Head of caudate nucleus (tissue), 42 donors: ENCODE measurements around the gene RNASE7.

Source experiments
- DNase-seq, 42 donors: peaks; one replicate each; pipeline versions ENCODE4 v3.0.0 to v3.0.0-alpha.2; 2020 to 2021; ENCODE audit warnings: mixed read lengths in 7 of 42
- intact Hi-C: fragments of 100-400 bp; cut with DNase I; formaldehyde crosslinking; loops from one replicate; pipeline ENCODE4 v1.15.0; 2022

Gene RNASE7

DNA sequence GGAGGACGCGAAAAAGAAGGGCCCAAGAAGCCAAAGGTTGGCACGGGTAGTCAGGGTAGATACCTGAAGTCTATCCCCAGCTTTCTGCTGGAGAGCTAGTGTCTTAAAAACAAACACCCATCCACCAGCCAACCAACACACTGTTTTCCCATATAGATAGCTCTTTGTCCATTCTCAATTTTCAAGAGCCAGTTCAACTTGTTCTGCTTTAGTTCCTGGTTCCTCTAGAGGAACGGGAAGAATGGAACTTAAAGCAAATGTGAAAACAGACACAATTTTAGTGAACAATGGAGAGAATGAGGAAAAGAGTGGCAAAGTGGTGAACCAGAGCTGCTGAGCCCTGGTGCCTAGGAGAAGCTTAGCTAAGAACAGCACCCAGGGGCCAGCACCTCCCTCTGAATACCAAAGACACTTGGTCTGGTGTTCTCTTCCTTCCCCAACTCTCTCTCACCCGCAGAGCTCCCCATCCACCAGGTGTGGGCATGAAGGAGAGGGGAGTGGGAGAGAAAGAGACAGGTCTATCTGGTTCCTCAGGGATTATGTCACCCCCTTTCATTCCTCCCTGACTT is 21.1 kb upstream of the RNASE7 start:
- intact Hi-C loops: no loop called here
- DNase-seq: no peak

DNA sequence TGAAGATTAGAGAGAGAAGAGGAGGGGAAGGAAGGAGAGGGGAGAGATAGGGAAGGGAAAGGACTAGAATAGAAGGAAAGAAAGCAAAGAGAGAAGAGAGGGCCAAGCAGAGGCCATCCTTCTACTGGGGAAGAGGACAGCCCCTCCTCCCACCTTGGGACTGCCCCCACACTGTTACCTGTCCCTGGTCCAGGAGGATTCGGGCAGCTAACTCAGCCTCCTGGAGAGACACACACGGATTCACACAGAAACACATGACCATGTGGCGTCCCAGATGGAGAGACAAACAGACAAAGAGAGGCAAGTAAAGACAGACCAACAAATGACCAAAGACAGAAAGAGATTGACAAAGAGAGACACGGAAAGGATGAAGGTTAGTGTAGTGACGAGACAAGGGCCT is 19.5 kb upstream of the RNASE7 start:
- intact Hi-C loops: no loop called here
- no peak for DNase-seq

DNA sequence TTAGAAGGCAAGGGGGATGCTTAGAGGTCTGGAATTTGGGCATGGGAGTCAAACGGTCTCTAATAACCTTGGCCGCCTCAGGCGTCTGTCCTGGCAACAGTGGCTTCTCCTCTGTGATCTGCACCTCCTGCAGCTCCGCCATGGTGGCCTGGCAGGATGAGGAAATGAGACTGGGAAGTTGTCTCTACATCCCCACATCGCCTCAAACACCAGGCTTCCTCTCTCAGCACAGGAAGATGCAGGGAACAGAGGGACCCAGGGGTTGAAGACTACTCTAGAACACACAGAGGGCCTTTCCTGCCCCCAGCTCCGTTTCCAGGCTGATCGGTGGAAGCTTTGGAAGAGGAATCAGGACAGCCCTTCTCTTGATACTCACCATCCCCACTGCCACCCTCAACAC is 19.0 kb upstream of the RNASE7 start:
- intact Hi-C loops: no loop called here
- DNase-seq: peak in 18 of 42 donors; percentile 28 to 69 (median 44)

DNA sequence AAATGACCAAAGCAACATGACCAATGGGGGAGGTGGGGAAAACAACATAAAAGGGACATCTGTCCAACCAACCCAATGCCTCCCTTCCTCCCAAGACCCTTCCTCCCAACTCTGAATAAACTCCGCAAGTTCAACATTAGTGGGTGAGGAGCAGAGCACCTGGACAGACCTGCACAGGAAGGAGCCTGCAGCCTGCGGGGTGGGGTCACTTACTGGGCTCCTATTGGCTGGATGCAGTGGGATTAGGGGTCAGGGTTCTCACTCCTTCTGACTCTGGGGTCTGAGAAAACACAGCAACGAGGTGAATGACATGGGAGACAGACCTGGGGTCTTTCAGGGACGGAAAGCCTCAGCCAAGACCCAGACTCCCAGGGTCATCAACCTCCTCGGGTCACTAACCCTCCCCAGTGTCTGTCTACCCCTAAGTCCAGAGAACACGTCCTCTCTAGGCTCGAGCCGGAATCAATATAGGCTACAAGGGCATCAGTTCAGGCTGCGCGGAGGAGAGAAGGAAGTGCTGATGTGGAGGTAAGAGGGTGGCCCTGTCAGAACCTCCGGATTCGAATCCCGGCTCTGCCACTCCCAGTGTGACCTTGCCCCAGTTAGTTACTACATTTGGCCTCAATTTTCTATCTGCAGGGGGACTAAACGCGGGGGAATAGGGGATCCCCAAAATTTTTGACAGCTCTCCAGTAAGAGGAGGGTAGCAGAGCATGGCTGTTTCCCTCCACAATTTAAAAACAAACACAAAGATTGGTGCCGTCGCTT is 18.2 kb upstream of the RNASE7 start:
- intact Hi-C loops: no loop called here
- peak in 1 of 42 donors; percentile 47 for DNase-seq

DNA sequence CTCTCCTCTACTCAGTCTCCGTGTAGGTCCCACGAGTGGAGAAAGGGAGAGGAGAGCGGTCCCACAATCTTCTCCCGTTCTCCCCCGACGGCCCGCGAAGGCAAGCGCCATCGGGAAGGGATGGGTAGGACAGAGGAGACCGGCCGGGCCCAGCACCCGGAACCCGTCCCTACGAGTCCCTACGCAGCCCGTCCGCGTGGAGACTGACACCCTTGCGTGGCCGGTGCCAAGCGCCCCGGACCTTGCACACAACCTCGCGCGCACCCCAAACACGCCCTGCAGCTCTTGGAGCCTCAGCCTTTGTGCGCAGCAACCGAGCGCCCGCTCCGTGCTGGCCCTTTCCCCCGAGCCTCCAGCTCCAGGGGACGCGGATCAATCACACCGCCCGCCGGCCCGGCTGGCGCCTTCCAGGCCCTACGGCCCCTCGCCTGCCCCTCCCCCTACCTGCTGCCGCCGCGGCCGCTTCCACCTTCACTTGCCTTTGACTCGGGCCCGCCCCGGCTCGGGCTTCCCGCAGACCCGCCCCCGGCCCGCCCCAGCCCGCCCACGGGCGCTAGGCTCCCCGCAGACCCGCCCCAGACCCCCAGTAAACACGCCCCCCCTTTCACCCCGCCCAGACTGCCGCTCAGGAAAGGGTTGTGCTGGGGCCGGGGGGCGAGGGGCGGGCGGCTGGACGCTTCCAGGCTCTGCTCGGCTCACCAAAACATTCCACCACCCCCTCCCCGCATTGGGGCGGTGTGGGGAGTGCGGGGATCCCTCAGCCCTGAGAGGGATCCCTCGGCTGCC is 17.4 kb upstream of the RNASE7 start, which contains the start of gene NDRG2:
Gene NDRG2, minus strand, starts transcription at position 477 of the 786 bp plus-strand sequence. CDS start 1,746 bp downstream, outside the sequence.
- peak; percentile 46 to 93 (median 81) for DNase-seq
- intact Hi-C loops: loop anchor here (5.0 kb wide), 1 partner anchor 222 kb away; the partner anchor contains the start of gene RNASE1

DNA sequence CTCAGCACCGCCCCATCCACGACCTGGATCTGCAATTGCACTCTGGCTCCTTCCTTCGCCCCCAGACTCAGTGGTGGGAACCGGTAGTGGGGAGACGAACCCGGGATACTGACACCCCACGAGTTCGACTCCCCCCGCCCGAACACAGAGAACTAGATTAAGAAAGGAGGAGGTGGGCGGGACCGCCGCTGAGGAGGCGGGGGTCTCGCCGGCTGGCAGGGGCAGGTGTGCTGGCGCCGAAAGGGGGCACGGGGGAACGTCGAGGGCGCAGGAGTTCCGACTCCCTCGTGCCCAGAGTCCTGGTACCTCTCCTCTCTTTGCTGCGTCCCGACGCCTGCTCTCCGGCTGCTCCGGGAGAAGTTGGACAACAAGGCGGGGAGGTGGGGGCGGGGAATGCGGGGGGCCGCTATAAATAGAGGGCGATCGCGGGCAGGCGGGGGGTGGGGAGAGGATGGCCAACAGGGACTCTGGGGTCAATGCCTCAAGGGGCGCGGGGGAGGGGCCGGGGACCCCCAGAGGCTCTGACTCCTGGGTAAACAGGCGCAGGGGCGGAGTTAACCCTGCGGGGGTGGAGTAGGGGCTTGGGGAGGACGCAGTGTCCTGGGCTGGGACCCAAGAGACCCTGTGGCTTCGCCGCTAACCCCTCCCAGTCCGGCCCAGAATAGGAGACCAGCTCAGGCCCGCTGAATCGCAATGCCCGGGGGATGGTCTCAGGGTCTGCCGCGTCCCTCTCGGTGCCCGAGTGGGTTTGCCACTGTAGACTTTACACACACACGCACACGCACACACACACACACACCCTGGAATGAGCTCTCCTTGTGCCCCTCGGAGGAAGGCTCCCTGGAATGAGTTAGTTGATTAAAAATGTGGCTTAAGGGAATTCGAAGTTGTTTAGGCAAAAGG is 16.5 kb upstream of the RNASE7 start:
- intact Hi-C loops: loop anchor here (5.0 kb wide), 1 partner anchor 223 kb away; the partner anchor contains the start of gene RNASE1
- peak; percentile 75 to 96 (median 89) for DNase-seq

DNA sequence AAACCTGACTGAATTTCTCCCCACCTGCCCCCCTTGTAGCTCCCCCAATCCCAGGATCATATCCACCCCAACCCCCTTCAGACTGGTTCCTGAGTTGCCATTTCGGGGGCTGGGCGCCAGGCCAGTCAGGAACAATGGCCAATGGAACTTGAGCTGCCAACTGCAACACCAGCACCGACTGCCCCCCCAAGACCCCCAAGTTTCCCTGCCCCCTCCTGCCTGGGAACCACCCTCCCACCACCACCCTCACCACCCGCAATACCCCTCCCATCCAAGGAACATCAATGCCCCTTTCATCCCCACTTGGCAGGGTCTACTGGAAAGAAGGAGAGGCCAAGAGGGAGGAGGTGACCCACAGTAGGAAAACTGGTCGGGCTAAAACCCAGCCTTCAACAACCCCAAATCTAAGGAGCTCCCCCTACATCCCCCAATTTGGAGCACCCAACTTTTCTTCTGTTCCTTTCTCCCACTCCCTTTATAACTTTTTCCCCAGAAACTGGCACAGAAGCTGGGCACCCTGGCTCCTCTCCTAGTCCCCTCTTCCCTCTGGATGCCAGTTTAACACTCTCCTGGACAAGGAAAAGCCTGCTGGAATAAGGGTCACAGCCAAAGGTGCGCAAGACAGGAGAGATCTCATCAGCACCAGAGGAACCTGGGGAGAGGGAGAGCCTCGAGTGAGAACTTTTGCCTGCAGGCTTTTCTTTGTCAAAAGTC is 15.7 kb upstream of the RNASE7 start:
- peak; percentile 72 to 95 (median 87) for DNase-seq
- intact Hi-C loops: loop anchor here (5.0 kb wide), 1 partner anchor 224 kb away; the partner anchor contains the start of gene RNASE1

DNA sequence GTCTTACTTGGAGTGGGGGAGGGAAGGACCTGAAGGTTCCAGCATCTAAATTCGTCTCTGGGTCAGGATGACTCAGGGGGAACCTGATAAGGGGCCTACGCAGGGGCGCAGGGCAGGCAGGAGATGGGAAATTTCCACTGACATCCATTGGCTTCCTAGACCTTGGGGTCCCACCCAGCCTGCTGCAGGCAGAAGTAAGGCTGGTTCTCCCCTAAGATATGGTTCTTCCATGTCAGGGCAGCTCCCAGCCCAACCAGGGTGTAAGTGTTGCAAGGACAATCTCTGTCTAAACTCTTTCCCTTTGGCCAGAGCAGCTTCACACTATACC is 15.2 kb upstream of the RNASE7 start:
- no peak for DNase-seq
- intact Hi-C loops: loop anchor here (5.0 kb wide), 1 partner anchor 225 kb away; the partner anchor contains the start of gene RNASE1

DNA sequence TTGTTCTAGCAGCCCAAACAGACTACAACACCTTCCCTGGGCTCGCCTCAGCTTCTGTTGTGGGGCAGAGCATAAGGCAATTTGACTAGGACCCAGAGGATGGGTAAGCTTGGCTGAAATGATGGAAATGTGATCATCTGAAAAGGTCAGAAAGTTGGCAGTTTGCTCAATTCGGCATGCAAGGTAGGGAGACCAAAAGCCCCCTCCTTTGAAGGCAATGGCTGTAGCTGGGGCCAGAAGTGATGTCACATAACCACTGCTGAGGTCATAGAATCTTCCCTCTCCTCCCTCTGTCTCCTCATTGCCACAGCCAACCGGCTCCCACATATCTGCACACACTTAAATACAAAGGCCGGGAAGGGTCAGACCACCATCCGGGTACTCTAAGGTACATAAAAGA is 12.2 kb upstream of the RNASE7 start, which contains the start of gene TPPP2:
Gene TPPP2, plus strand, starts transcription at position 301 of the 400 bp plus-strand sequence. CDS start 365 bp downstream, outside the sequence.
- DNase-seq: no peak
- intact Hi-C loops: loop anchor here (5.0 kb wide), 1 partner anchor 228 kb away; the partner anchor contains the start of gene RNASE1

DNA sequence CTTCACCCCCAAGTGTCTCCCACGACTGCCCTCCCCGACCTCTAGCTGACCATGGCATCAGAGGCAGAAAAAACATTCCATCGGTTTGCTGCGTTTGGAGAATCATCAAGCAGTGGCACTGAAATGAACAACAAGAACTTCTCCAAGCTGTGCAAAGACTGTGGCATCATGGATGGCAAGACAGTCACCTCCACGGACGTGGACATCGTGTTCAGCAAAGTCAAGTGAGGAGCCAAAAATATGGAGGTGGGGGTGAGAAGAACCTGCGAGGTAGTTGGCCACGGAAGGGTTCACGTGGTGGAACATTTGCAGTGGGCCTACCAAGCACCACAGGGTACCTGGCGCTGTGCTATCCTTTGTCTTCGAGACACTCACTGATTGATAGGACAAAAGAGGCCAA is 11.6 kb upstream of the RNASE7 start:
- intact Hi-C loops: no loop called here
- no peak for DNase-seq

DNA sequence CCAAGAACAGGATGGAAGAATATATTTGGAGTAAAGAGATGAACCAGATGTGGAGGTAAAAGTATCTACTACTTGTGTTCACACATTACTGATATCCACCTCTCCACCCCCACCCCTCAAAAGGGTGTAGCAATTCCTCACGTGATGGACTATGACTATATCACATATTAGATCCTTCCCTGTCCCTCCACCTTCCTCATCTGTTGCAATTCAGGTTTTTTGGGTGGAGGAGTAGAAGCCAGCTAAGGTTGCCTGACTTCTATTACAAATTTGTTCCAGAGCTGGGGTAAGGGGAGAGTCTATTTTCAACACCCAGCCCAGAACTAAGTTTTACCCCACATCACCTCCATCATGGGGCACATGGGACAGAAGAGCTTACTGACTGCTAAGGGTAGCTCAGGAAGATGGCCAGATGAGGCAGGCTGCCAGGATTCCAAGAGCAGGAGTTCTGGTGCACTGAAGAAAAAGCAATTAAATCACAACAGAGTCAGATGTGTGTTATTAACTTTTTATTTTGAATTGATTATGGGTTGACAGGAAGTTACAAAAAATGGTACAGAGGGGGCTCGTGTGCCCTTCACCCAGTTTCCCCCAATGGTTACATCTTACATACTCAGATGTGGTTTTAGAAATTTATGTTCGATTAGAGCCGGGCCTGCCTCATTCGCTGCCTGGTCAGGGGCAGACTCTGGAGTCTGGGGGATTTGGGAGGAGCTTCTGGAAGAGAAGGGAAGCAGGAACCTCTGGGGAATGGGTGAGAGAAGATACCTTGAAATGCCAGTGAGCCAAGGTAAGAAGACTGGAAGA is 9.6 kb upstream of the RNASE7 start:
- DNase-seq: no peak
- intact Hi-C loops: no loop called here

DNA sequence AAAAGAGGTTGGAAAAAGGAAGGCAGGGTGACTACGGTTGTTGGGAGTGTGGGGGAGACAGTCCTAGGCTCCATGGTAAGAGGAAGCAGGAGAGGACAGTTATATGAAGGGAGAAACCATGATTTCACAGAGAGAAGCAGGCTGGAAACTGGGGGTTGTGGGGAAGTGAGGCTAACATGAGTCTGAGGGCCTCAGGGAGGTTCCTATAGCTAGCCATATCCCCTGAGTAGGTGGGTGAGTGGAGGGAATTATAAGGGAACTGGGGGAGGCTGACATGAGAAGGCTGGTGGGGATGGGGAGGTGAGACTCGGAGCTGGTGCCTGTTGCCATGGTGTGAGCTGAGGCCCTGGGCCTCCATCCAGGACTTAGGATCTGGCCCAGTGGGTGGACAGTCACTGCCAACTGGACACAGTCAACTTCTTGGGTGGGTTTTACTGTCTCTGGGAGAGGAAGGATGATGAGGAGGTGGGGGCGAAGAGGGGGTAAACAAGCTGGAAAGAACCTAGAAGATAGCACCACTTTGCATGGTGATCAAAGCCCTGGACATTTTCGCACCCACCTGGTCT is 8.9 kb upstream of the RNASE7 start:
- peak in 1 of 42 donors; percentile 57 for DNase-seq
- intact Hi-C loops: no loop called here

DNA sequence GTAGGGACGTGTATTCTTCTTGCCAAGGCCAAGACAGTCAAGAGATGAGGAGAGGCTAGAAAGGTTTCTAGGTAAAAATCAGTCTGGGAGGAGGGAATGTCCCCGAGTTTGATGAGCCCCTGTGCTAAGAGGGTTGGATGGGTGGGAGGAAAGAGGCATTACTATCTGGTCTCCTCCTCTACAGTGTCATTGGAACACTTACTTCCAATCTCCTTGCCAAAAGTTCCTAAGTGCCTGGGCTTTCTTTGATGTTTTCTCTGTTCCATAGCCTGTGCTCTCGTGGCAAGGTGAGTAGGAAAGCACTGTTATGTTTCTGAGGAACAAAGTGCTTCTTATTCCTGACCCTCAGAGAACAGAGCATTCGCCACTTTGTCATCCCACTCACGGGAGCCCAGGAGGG is 7.5 kb upstream of the RNASE7 start, which contains the start of gene RNASE13:
Gene RNASE13, minus strand, starts transcription at position 101 of the 400 bp plus-strand sequence. CDS start 519 bp downstream, outside the sequence.
- intact Hi-C loops: no loop called here
- no peak for DNase-seq

DNA sequence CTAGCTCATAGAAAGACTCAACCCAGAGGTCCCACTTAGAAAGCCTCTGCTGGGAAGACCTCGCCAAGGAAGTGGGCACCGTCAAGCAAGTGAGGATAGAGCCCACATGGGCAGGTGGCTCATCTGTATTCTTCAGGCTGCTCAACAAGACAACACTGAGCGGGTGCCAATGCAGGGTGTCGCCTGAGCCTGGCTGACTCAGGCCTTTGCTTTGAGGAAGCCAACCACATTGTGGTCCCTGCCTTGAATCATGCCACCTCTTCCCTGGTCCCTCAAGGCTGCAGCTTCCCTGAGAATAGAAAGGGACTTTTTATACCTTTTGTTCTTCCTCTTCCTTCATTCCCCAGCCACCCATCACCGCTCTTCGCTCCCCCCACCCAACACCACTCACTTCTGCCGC is 5.4 kb upstream of the RNASE7 start:
- DNase-seq: peak in 6 of 42 donors; percentile 33 to 64 (median 46)
- intact Hi-C loops: no loop called here

DNA sequence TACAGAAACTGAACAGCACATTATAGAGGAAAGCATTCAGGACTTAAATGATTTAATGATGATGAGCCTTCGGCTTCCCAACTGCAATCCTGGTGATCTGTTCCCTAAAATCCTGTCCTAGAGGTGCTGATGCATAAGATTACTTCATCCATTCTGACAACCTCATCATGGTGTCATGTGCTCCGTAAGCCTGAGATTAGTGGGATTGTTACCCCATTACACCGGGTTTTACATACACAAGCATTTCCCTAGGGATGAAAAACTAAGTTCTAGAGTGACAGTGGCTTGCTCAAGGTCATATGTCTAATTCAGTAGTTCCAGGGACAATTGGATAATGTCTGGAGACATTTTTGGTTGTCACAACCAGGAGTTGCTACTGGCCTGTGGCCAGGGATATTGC is 5.0 kb upstream of the RNASE7 start:
- intact Hi-C loops: no loop called here
- DNase-seq: no peak
